HG03354 (cell line): Measurements from ENCODE around the gene NUP35.

ENCODE experiments used
- ATAC-seq: cut with Tn5 transposase; IDR thresholded peaks from one replicate; pipeline ENCODE4 v1.9.1; 2021; ENCODE audit warnings: mild to moderate bottlenecking; ENCODE audit not compliant: unreplicated experiment, poor library complexity, severe bottlenecking

Gene NUP35

GRCh38 chr2:183204397-183204796 is 80.2 kb downstream of the NUP35 start:
- no peak for ATAC-seq

- ATAC-seq = no peak
Measured at GRCh38 chr2:183207110-183207509, 82.9 kb downstream of the NUP35 start.

- ATAC-seq = no peak
Measured at GRCh38 chr2:183209395-183210028, 85.3 kb downstream of the NUP35 start.
